HL-60/S4 treated with phorbol 12-myristate 13-acetate at 8.2 ng/mL for 4 days and 3 days (cell line): ENCODE data around the gene CLCA4.
"Not testable (repeated sequence)": the region's sequence is repeated elsewhere in the genome, so short reads cannot be mapped to it uniquely, and the experiment has no call there.

Experiments used
- in situ Hi-C: fragments of 300-500 bp; cut with MboI; formaldehyde crosslinking; loops from 2 replicates; pipeline ENCODE4 v1.15.0; 2022; ENCODE audit warnings: low sequenced_read_pairs

CLCA4 gene

GRCh38 chr1:86546787-86547221 lies at the start of gene CLCA4:
Gene CLCA4 (plus strand): TSS chr1:86547078. CDS start chr1:86547120, 42 bp downstream.
- in situ Hi-C loops: no loop called here

GRCh38 chr1:86498281-86498680 lies 48.6 kb upstream of the CLCA4 start:
- in situ Hi-C loops: no loop called here

- in situ Hi-C loops: no loop called here
These were observed 46.8 kb upstream of the CLCA4 start for GRCh38 chr1:86499987-86500593.

- in situ Hi-C loops: no loop called here
These were observed 46.2 kb upstream of the CLCA4 start for GRCh38 chr1:86500714-86501113.

GRCh38 chr1:86502125-86502646 lies 44.7 kb upstream of the CLCA4 start:
- in situ Hi-C loops: not testable (repeated sequence)

GRCh38 chr1:86502721-86503405 lies 44.0 kb upstream of the CLCA4 start:
- in situ Hi-C loops: no loop called here

- in situ Hi-C loops: no loop called here
These were observed 43.3 kb upstream of the CLCA4 start for GRCh38 chr1:86503406-86504136.

GRCh38 chr1:86504137-86504479 lies 42.8 kb upstream of the CLCA4 start:
- in situ Hi-C loops: no loop called here

- in situ Hi-C loops: no loop called here
These were observed 41.8 kb upstream of the CLCA4 start for GRCh38 chr1:86504895-86505563.

- in situ Hi-C loops: no loop called here
These were observed 41.3 kb upstream of the CLCA4 start for GRCh38 chr1:86505564-86505902.

- in situ Hi-C loops: no loop called here
These were observed 38.8 kb upstream of the CLCA4 start for GRCh38 chr1:86507935-86508582.

- in situ Hi-C loops: no loop called here
These were observed 38.3 kb upstream of the CLCA4 start for GRCh38 chr1:86508583-86508969.

GRCh38 chr1:86515597-86515996 lies 31.3 kb upstream of the CLCA4 start:
- in situ Hi-C loops: no loop called here

- in situ Hi-C loops: no loop called here
These were observed 30.5 kb upstream of the CLCA4 start for GRCh38 chr1:86516335-86516734.

- in situ Hi-C loops: no loop called here
These were observed 29.5 kb upstream of the CLCA4 start for GRCh38 chr1:86517336-86517735.

GRCh38 chr1:86520789-86521521 lies 25.9 kb upstream of the CLCA4 start:
- in situ Hi-C loops: no loop called here

GRCh38 chr1:86521522-86521891 lies 25.4 kb upstream of the CLCA4 start:
- in situ Hi-C loops: no loop called here

GRCh38 chr1:86522240-86522639 lies 24.6 kb upstream of the CLCA4 start:
- in situ Hi-C loops: no loop called here

- in situ Hi-C loops: no loop called here
These were observed 23.1 kb upstream of the CLCA4 start for GRCh38 chr1:86523670-86524354.

GRCh38 chr1:86527306-86527705 lies 19.6 kb upstream of the CLCA4 start:
- in situ Hi-C loops: no loop called here
